ENCODE data around the gene HOXA13. TPM values are rescaled to one million over a fixed set of nuclear protein-coding genes. Genes with fewer than 3 reads are reported as not detected.

Gene HOXA13
- total RNA-seq, 1 experiment from 2014 or later, result 12.1 TPM

DNA sequence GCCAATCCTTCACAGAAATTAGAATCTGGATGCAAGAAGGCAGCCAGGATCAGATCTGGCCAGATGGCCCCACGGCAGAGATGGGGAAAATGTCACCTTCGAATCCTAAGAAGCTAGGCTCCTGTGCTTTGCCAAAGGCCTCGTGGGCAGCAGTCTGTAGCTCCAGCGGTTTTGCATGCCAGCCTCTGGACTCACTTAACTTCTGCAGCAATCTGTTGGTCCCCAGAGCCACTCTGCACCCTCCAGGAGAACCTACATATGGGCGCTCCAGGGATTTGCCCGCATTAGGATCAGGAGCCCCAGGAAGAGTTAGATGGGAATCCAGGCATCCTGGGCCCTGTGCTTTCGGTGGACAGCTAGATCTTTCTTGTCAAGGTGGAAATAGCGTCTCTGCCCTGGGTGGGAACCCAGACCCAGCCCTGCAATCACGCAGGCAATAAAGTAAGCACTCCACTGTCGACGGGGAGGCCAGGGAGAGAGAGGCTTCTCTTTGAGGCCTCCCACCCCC is 10.1 kb upstream of the HOXA13 start:
- ChIA-PET CTCF (interaction anchor here (0.5 to 0.9 kb wide), 3 partner anchors 368 to 864 kb away, joined by 3 to 6 read pairs (median 3); no protein-coding TSS in a partner anchor), POLR2A (ENCODE audit: unreplicated experiment) (no interaction called here)
- ATAC-seq (no peak), DNase-seq (no peak)
- H3K4me2 ChIP-seq (ENCODE audit: low read length), result peak overlapping the region; percentile 93
- TF ChIP-seq EZH2phosphoT487 (IDR thresholded peaks at IDR 0.05; ENCODE audit: borderline replicate concordance, low read length), result no peak
- TF ChIP-seq, protein P1, sequence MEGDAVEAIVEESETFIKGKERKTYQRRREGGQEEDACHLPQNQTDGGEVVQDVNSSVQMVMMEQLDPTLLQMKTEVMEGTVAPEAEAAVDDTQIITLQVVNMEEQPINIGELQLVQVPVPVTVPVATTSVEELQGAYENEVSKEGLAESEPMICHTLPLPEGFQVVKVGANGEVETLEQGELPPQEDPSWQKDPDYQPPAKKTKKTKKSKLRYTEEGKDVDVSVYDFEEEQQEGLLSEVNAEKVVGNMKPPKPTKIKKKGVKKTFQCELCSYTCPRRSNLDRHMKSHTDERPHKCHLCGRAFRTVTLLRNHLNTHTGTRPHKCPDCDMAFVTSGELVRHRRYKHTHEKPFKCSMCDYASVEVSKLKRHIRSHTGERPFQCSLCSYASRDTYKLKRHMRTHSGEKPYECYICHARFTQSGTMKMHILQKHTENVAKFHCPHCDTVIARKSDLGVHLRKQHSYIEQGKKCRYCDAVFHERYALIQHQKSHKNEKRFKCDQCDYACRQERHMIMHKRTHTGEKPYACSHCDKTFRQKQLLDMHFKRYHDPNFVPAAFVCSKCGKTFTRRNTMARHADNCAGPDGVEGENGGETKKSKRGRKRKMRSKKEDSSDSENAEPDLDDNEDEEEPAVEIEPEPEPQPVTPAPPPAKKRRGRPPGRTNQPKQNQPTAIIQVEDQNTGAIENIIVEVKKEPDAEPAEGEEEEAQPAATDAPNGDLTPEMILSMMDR (conservative IDR thresholded peaks at IDR 0.05; ENCODE audit: low read depth, low read length), result no peak
- no peak for TF ChIP-seq EZH2 (IDR thresholded peaks at IDR 0.05; ENCODE audit: low read length, unreplicated experiment)
- intact Hi-C loops (cut with micrococcal nuclease), result loop anchor here (1.0 kb wide), 1 partner anchor 366 kb away; no protein-coding TSS in a partner anchor
- peaks cover 36% of the 10 kb centered on the region for H3K4me1 ChIP-seq (ENCODE audit: insufficient read depth, low read length)
- no peaks in the 10 kb centered on the region for H3K36me3 ChIP-seq (ENCODE audit: low read depth, low read length)
- peak overlapping the region; percentile 89 for H2AFZ ChIP-seq (ENCODE audit: low read length)
- no peak overlapping the region for H3K27ac ChIP-seq (ENCODE audit: low read length)
- peak overlapping the region; percentile 65; the same call in 1 of the 2 replicates for H3K4me3 ChIP-seq (ENCODE audit: low read length)
- H3F3A ChIP-seq (ENCODE audit: low read length, unreplicated experiment), result no peaks in the 10 kb centered on the region
- no peak overlapping the region for H3K9ac ChIP-seq (ENCODE audit: low read length)
- H3K27me3 ChIP-seq (ENCODE audit: low read length), result no peaks in the 10 kb centered on the region
- peaks cover 34% of the 10 kb centered on the region for H3K79me2 ChIP-seq (ENCODE audit: low read length)
- H4K20me1 ChIP-seq (ENCODE audit: low read length), result no peaks in the 10 kb centered on the region
- H3K9me2 ChIP-seq (replicated peaks; ENCODE audit: low read length), result no peaks in the 10 kb centered on the region
- BruUV-seq (replicated peaks), result no TSS peak
- H3K9me3 ChIP-seq (ENCODE audit: low read length), result no peaks in the 10 kb centered on the region

DNA sequence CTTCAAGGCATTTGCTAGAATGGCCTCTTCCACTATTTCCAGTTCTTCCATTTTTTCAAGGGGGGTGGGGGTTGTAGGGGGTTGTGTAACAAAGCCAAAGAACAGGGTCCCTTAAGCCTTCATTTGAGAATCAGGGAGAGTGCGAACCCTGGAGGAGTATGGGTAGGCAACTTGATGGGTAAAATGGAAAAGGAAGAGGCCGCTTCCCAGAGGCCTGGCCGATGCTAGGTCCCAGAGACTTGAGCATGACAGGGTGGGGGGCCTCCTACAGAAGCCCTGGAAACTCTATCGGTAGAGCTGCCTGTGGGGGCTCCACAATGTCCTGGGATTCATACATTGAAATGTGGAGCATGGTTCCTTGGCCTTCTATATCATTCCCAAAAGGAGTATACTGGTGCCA is 9.1 kb upstream of the HOXA13 start:
- CTCF ChIA-PET, result no interaction called here
- H3K27ac ChIP-seq (ENCODE audit: low read length), result no peak overlapping the region
- no peak overlapping the region for H3K9ac ChIP-seq (ENCODE audit: low read length)
- intact Hi-C loops (cut with micrococcal nuclease), result no loop called here
- no peaks in the 10 kb centered on the region for H3K27me3 ChIP-seq (ENCODE audit: low read length)
- peaks cover 39% of the 10 kb centered on the region for H3K4me1 ChIP-seq (ENCODE audit: insufficient read depth, low read length)
- POLR2A ChIA-PET (ENCODE audit: unreplicated experiment), result interaction anchor here (0.6 kb wide), 1 partner anchor 20 kb away, joined by 3 read pairs; no protein-coding TSS in a partner anchor
- no peaks in the 10 kb centered on the region for H3F3A ChIP-seq (ENCODE audit: low read length, unreplicated experiment)
- no peaks in the 10 kb centered on the region for H3K36me3 ChIP-seq (ENCODE audit: low read depth, low read length)
- BruUV-seq (replicated peaks), result no TSS peak
- no peak for TF ChIP-seq EZH2phosphoT487 (IDR thresholded peaks at IDR 0.05; ENCODE audit: borderline replicate concordance, low read length)
- TF ChIP-seq EZH2 (IDR thresholded peaks at IDR 0.05; ENCODE audit: low read length, unreplicated experiment), result no peak
- TF ChIP-seq, protein P1 (conservative IDR thresholded peaks at IDR 0.05; ENCODE audit: low read depth, low read length), result no peak
- no peaks in the 10 kb centered on the region for H4K20me1 ChIP-seq (ENCODE audit: low read length)
- DNase-seq (no peak), ATAC-seq (no peak)
- H3K9me2 ChIP-seq (replicated peaks; ENCODE audit: low read length), result no peaks in the 10 kb centered on the region
- H3K79me2 ChIP-seq (ENCODE audit: low read length), result peaks cover 44% of the 10 kb centered on the region
- no peak overlapping the region for H3K4me3 ChIP-seq (ENCODE audit: low read length)
- no peak overlapping the region for H3K4me2 ChIP-seq (ENCODE audit: low read length)
- H3K9me3 ChIP-seq (ENCODE audit: low read length), result no peaks in the 10 kb centered on the region
- H2AFZ ChIP-seq (ENCODE audit: low read length), result no peak overlapping the region

- peak overlapping the region; percentile 75 for H3K4me3 ChIP-seq (ENCODE audit: low read length)
- H3K36me3 ChIP-seq (ENCODE audit: low read depth, low read length), result no peaks in the 10 kb centered on the region
- no peaks in the 10 kb centered on the region for H4K20me1 ChIP-seq (ENCODE audit: low read length)
- H3K4me2 ChIP-seq (ENCODE audit: low read length), result peak overlapping the region; percentile 94
- ChIA-PET CTCF (interaction anchor here (0.5 to 1.0 kb wide), 3 partner anchors 11 to 567 kb away, joined by 3 read pairs; partner anchors contain the start of gene HOXA11), POLR2A (ENCODE audit: unreplicated experiment) (interaction anchor here (0.6 kb wide), 1 partner anchor 31 kb away, joined by 4 read pairs; no protein-coding TSS in a partner anchor)
- peak overlapping the region; percentile 91; the same call in 1 of the 2 replicates for H3K9ac ChIP-seq (ENCODE audit: low read length)
- no peak for DNase-seq
- no peak for TF ChIP-seq EZH2phosphoT487 (IDR thresholded peaks at IDR 0.05; ENCODE audit: borderline replicate concordance, low read length)
- no peak for TF ChIP-seq EZH2 (IDR thresholded peaks at IDR 0.05; ENCODE audit: low read length, unreplicated experiment)
- TF ChIP-seq, protein P1 (conservative IDR thresholded peaks at IDR 0.05; ENCODE audit: low read depth, low read length), result no peak
- H3K79me2 ChIP-seq (ENCODE audit: low read length), result peaks cover 59% of the 10 kb centered on the region
- H3K9me3 ChIP-seq (ENCODE audit: low read length), result no peaks in the 10 kb centered on the region
- H3K4me1 ChIP-seq (ENCODE audit: insufficient read depth, low read length), result peaks cover 50% of the 10 kb centered on the region
- BruUV-seq (replicated peaks), result no TSS peak
- H3F3A ChIP-seq (ENCODE audit: low read length, unreplicated experiment), result no peaks in the 10 kb centered on the region
- intact Hi-C loops (cut with micrococcal nuclease), result no loop called here
- H3K9me2 ChIP-seq (replicated peaks; ENCODE audit: low read length), result no peaks in the 10 kb centered on the region
- H3K27ac ChIP-seq (ENCODE audit: low read length), result 0 out of 2 replicates have a peak overlapping the region, but pooled peaks have one; percentile 4
- peak overlapping the region; percentile 14; the same call in 1 of the 2 replicates for H2AFZ ChIP-seq (ENCODE audit: low read length)
- no peaks in the 10 kb centered on the region for H3K27me3 ChIP-seq (ENCODE audit: low read length)
- ATAC-seq, result no peak
Measured at GRCh38 chr7:27207348-27207985, 7.6 kb upstream of the HOXA13 start.

All from PC-3 (cell line).